OCI-LY3 (cell line): Measurements from ENCODE around the gene CYP1A1.

Experiments used
- H2AFZ ChIP-seq: fragments of 200-600, 300-600 bp; shearing (Covaris generic); 2 replicates; pipeline ENCODE4 v1.6.0; 2014; ENCODE audit warnings: antibody characterized with exemption, low read depth, low read length
- H3K27ac ChIP-seq: fragments of 200-600, 300-600 bp; sonication (generic); 2 replicates; pipeline ENCODE4 v1.5.1; 2014; ENCODE audit warnings: mild to moderate bottlenecking, low read length, moderate library complexity, mixed read lengths
- H3K27me3 ChIP-seq: fragments of 200-600, 300-600 bp; sonication (generic); 2 replicates; pipeline ENCODE4 v1.6.1; 2014; ENCODE audit warnings: low read depth, low read length, mixed read lengths
- H3K36me3 ChIP-seq: fragments of 200-600, 300-600 bp; sonication (generic); replicated peaks from 2 replicates; pipeline ENCODE3; 2014; ENCODE audit warnings: low read depth, low read length, mixed read lengths
- H3K4me1 ChIP-seq: fragments of 300-600, 200-600 bp; sonication (generic); 2 replicates; pipeline ENCODE4 v1.6.1; 2014; ENCODE audit warnings: low read length, mixed read lengths
- H3K4me2 ChIP-seq: fragments of 200-600, 300-600 bp; sonication (generic); 2 replicates; pipeline ENCODE4 v1.6.1; 2014; ENCODE audit warnings: low read length, mixed read lengths
- H3K4me3 ChIP-seq: fragments of 300-600, 200-600 bp; sonication (generic); 2 replicates; pipeline ENCODE4 v1.5.1; 2014; ENCODE audit warnings: antibody characterized with exemption, mild to moderate bottlenecking, low read length, moderate library complexity
- H3K79me2 ChIP-seq: fragments of 300-600, 200-600 bp; shearing (Covaris generic); 2 replicates; pipeline ENCODE4 v1.6.1; 2014; ENCODE audit warnings: mild to moderate bottlenecking, low read length, mixed read lengths
- H3K9ac ChIP-seq: fragments of 300-600, 200-600 bp; shearing (Covaris generic); 2 replicates; pipeline ENCODE4 v1.6.0; 2014; ENCODE audit warnings: mild to moderate bottlenecking, low read length, moderate library complexity
- H3K9me3 ChIP-seq: fragments of 200-600, 300-600 bp; shearing (Covaris generic); 2 replicates; pipeline ENCODE4 v1.6.1; 2014; ENCODE audit warnings: low read length, mixed read lengths; ENCODE audit not compliant: insufficient read depth
- H4K20me1 ChIP-seq: fragments of 200-600, 300-600 bp; sonication (generic); 2 replicates; pipeline ENCODE4 v1.6.1; 2016; ENCODE audit warnings: low read length, mixed read lengths; ENCODE audit not compliant: insufficient read depth
- CTCF ChIP-seq: fragments of 200-600, 300-600 bp; sonication (generic); IDR thresholded peaks from 2 replicates; pipeline ENCODE4 v1.5.1; 2014; ENCODE audit warnings: antibody characterized with exemption, low read length, low read depth
- EZH2phosphoT487 ChIP-seq: fragments of 200-600 bp; shearing (Covaris generic); IDR thresholded peaks from 2 replicates; pipeline ENCODE4 v1.6.1; 2018; ENCODE audit warnings: antibody characterized with exemption, mixed run types, low read depth

Gene CYP1A1

GRCh38 chr15:74769463-74770025 lies 44.2 kb upstream of the CYP1A1 start:
- Histone ChIP-seq H3K4me3 (no peak overlapping the region), H3K27ac (no peak overlapping the region), H3K36me3 (no peaks in the 10 kb centered on the region), H3K9ac (no peak overlapping the region), H3K4me1 (peaks cover 44% of the 10 kb centered on the region), H3K4me2 (no peak overlapping the region), H3K9me3 (no peaks in the 10 kb centered on the region), H3K27me3 (peaks cover 6% of the 10 kb centered on the region; the same call in 1 of the 2 replicates), H2AFZ (no peak overlapping the region), H3K79me2 (peaks cover 22% of the 10 kb centered on the region), H4K20me1 (no peaks in the 10 kb centered on the region)
- no peak for TF ChIP-seq CTCF
- no peak for TF ChIP-seq EZH2phosphoT487

- H3K27me3 ChIP-seq = peaks cover 6% of the 10 kb centered on the region; the same call in 1 of the 2 replicates
- no peaks in the 10 kb centered on the region for H4K20me1 ChIP-seq
- no peak overlapping the region for H3K27ac ChIP-seq
- H3K4me2 ChIP-seq = peak overlapping the region; percentile 69
- H2AFZ ChIP-seq = no peak overlapping the region
- H3K4me3 ChIP-seq = peak overlapping the region; percentile 33
- TF ChIP-seq CTCF (peak; percentile 96), EZH2phosphoT487 (no peak)
- peaks cover 16% of the 10 kb centered on the region for H3K79me2 ChIP-seq
- H3K4me1 ChIP-seq = peaks cover 37% of the 10 kb centered on the region
- H3K9me3 ChIP-seq = no peaks in the 10 kb centered on the region
- no peak overlapping the region for H3K9ac ChIP-seq
- no peaks in the 10 kb centered on the region for H3K36me3 ChIP-seq
Observed at GRCh38 chr15:74768771-74769342, 43.5 kb upstream of the CYP1A1 start.

GRCh38 chr15:74768099-74768770 lies 42.9 kb upstream of the CYP1A1 start:
- peaks cover 31% of the 10 kb centered on the region for H3K4me1 ChIP-seq
- no peak overlapping the region for H2AFZ ChIP-seq
- no peaks in the 10 kb centered on the region for H3K9me3 ChIP-seq
- peak overlapping the region; percentile 69 for H3K4me2 ChIP-seq
- H3K9ac ChIP-seq = no peak overlapping the region
- peaks cover 6% of the 10 kb centered on the region; the same call in 1 of the 2 replicates for H3K27me3 ChIP-seq
- TF ChIP-seq EZH2phosphoT487 (no peak), CTCF (no peak)
- H3K27ac ChIP-seq = no peak overlapping the region
- peak overlapping the region; percentile 33 for H3K4me3 ChIP-seq
- H4K20me1 ChIP-seq = no peaks in the 10 kb centered on the region
- no peaks in the 10 kb centered on the region for H3K36me3 ChIP-seq
- peaks cover 10% of the 10 kb centered on the region for H3K79me2 ChIP-seq
